HepG2 (cell line): Measurements from ENCODE around the gene MFGE8. TPM values are rescaled to one million over a fixed set of nuclear protein-coding genes. Genes with fewer than 3 reads are reported as not detected.

Source experiments
- ATAC-seq: fragments of 200-7000 bp; cut with Tn5 transposase; 3 replicates; pipeline ENCODE4 v1.9.1; 2020; ENCODE audit warnings: mild to moderate bottlenecking, moderate library complexity
- BruUV-seq: library from RNA; stranded (reverse); fragments of 400-500 nt; replicated peaks from 2 replicates; lab custom pipeline; 2021; lab: Mats Ljungman, UMichigan
- CTCF ChIA-PET: fragments of 300-600 bp; formaldehyde crosslinking; extraction: SDS; loops from one replicate; lab custom pipeline; 2021; ENCODE audit warnings: low total read pairs, inconsistent platforms, low intra/inter-chr PET ratio; lab: Yijun Ruan, JAX
- POLR2A ChIA-PET: fragments of 350-600 bp; sonication (Branson Sonifier 250); formaldehyde crosslinking; loops from one replicate; lab custom pipeline; 2020; ENCODE audit warnings: antibody characterized with exemption, inconsistent platforms; lab: Yijun Ruan, JAX
- DNase-seq: peaks from one replicate; pipeline ENCODE4 v3.0.0-alpha.2; 2015; ENCODE audit warnings: low spot score
- FAIRE-seq: peaks from 3 replicates; lab custom pipeline; 2011; peaks lifted over from hg19 to GRCh38; lab: Jason Lieb, UNC
- H2AFZ ChIP-seq: one replicate; pipeline ENCODE4 v1.6.1; 2011; ENCODE audit warnings: low read length, inconsistent platforms
- H3K27ac ChIP-seq: fragments of 300-600 bp; 3 replicates; pipeline ENCODE4 v1.8.0; 2011; ENCODE audit warnings: mixed run types, mild to moderate bottlenecking, mixed read lengths, low read length, inconsistent platforms; ENCODE audit not compliant: insufficient read depth; ENCODE audit errors: extremely low read length
- H3K27me3 ChIP-seq, 2 experiments: fragments of 200-600 bp in 1 of 2; 2 replicates in 1 of 2; 3 replicates in 1 of 2; pipeline versions ENCODE4 v1.6.0 to v1.8.0; 2011; ENCODE audit warnings: low read length in 2 of 2, mild to moderate bottlenecking in 2 of 2, moderate library complexity in 2 of 2, inconsistent platforms in 1 of 2; ENCODE audit not compliant: insufficient read depth in 2 of 2, control insufficient read depth in 1 of 2
- H3K36me3 ChIP-seq, 2 experiments: fragments of 200-600 bp in 1 of 2; replicated peaks in 1 of 2; 2 replicates in 1 of 2; 3 replicates in 1 of 2; pipeline versions ENCODE4 v1.5.1 to v1.8.0; 2011; ENCODE audit warnings: low read length in 2 of 2, inconsistent platforms in 1 of 2; ENCODE audit not compliant: insufficient read depth in 2 of 2, control insufficient read depth in 1 of 2
- H3K4me1 ChIP-seq: 2 replicates; pipeline ENCODE4 v1.5.1; 2012; ENCODE audit warnings: low read length, inconsistent platforms; ENCODE audit not compliant: insufficient read depth
- H3K4me2 ChIP-seq: 2 replicates; pipeline ENCODE4 v1.6.0; 2011; ENCODE audit warnings: low read depth, low read length, inconsistent platforms
- H3K4me3 ChIP-seq, 3 experiments: fragments of 200-600 bp in 1 of 3; sonication (generic), shearing (Covaris generic) in 1 of 3; replicated peaks in 1 of 3; 2 replicates each; pipeline ENCODE4 v1.5.1; 2011 to 2016; ENCODE audit warnings: low read length in 3 of 3, inconsistent platforms in 2 of 3, low read depth in 2 of 3, mild to moderate bottlenecking in 2 of 3, control low read depth in 1 of 3, mixed read lengths in 1 of 3; ENCODE audit not compliant: insufficient read depth in 1 of 3
- H3K79me2 ChIP-seq: one replicate; pipeline ENCODE4 v1.6.1; 2011; ENCODE audit warnings: low read length, inconsistent platforms; ENCODE audit not compliant: insufficient read depth
- H3K9ac ChIP-seq: 2 replicates; pipeline ENCODE4 v1.6.0; 2011; ENCODE audit warnings: mild to moderate bottlenecking, low read depth, low read length, inconsistent platforms; ENCODE audit not compliant: insufficient read depth
- H3K9me3 ChIP-seq: 2 replicates; pipeline ENCODE4 v1.5.1; 2012; ENCODE audit warnings: mild to moderate bottlenecking, low read length
- H4K20me1 ChIP-seq: 2 replicates; pipeline ENCODE4 v1.6.0; 2011; ENCODE audit warnings: inconsistent platforms, mild to moderate bottlenecking, low read length, moderate library complexity; ENCODE audit not compliant: insufficient read depth
- ELF4 ChIP-seq: sonication (generic); formaldehyde crosslinking; IDR thresholded peaks from 2 replicates; pipeline ENCODE4 v1.5.0; 2020; ENCODE audit warnings: missing genetic modification reagents, mild to moderate bottlenecking, moderate library complexity, borderline replicate concordance
- KDM5B ChIP-seq: sonication (generic); formaldehyde crosslinking; IDR thresholded peaks from 2 replicates; pipeline ENCODE4 v1.4.0; 2020; ENCODE audit warnings: missing genetic modification reagents, mild to moderate bottlenecking, borderline replicate concordance
- MEIS2 ChIP-seq: sonication (generic); formaldehyde crosslinking; IDR thresholded peaks from 2 replicates; pipeline ENCODE4 v1.9.0; 2021; ENCODE audit warnings: mild to moderate bottlenecking, missing genetic modification reagents
- POLR2G ChIP-seq: fragments of 200-400 bp; formaldehyde crosslinking; IDR thresholded peaks from 2 replicates; pipeline ENCODE4 v1.6.1; 2018; ENCODE audit warnings: mild to moderate bottlenecking, low read depth, low read length, moderate library complexity
- TCF12 ChIP-seq, 2 experiments: fragments of 450-650 bp in 1 of 2; sonication (generic) in 1 of 2; formaldehyde crosslinking in 1 of 2; IDR thresholded peaks; 2 replicates each; pipeline versions ENCODE4 v1.6.1 to v1.8.0; 2017 to 2022; ENCODE audit warnings: antibody characterized with exemption in 1 of 2, mild to moderate bottlenecking in 1 of 2, missing genetic modification reagents in 1 of 2, moderate library complexity in 1 of 2
- THAP9 ChIP-seq: sonication (generic); formaldehyde crosslinking; IDR thresholded peaks from 2 replicates; pipeline ENCODE4; 2020; ENCODE audit warnings: missing genetic modification reagents, mild to moderate bottlenecking, borderline replicate concordance
- ZNF775 ChIP-seq: sonication (generic); formaldehyde crosslinking; IDR thresholded peaks from 2 replicates; pipeline ENCODE4 v1.4.0; 2020; ENCODE audit warnings: missing genetic modification reagents, mild to moderate bottlenecking, moderate library complexity, borderline replicate concordance
- ZSCAN21 ChIP-seq: sonication (generic); formaldehyde crosslinking; IDR thresholded peaks from 2 replicates; pipeline ENCODE4 v1.8.0; 2022; ENCODE audit warnings: mild to moderate bottlenecking, missing genetic modification reagents, moderate library complexity, borderline replicate concordance
- ZSCAN31 ChIP-seq: sonication (generic); formaldehyde crosslinking; IDR thresholded peaks from 2 replicates; pipeline ENCODE4 v1.5.0; 2020; ENCODE audit warnings: low read depth, mild to moderate bottlenecking, missing genetic modification reagents
- WGBS: methylation state at CpG from one replicate; pipeline ENCODE4 v1.1.6; 2017; ENCODE audit warnings: low lambda C conversion rate; 5-methylcytosine and 5-hydroxymethylcytosine counted together
- in situ Hi-C: cut with HindIII; loops from 2 replicates; pipeline ENCODE4 v1.10.0; 2017; ENCODE audit warnings: low pct_unique_long_range_greater_than_20kb; ENCODE audit not compliant: extremely low pct_ligation_motif_present
- intact Hi-C: fragments of 100-400 bp; cut with micrococcal nuclease; formaldehyde crosslinking; loops from one replicate; pipeline ENCODE4 v1.10.0; 2022; ENCODE audit not compliant: unreplicated experiment
- polyA plus RNA-seq, 8 experiments: library from polyadenylated mRNA; depleted of rRNA in 3 of 8; stranded (reverse) in 7 of 8; unstranded in 1 of 8; fragments of >200 nt; fragmentation: Illumina TruSeq in 4 of 8; extraction: Trizol in 4 of 8; gene quantifications; 2 replicates each; pipeline versions ENCODE4 v1.2.1 to v1.2.3, GENCODE V29; 2011 to 2016; ENCODE audit warnings: low read depth in 4 of 8, missing spikeins in 1 of 8, mixed read lengths in 1 of 8; ENCODE audit not compliant: insufficient read depth in 1 of 8
- total RNA-seq, 5 experiments: library from RNA; depleted of rRNA; stranded (reverse); fragments of >200 nt; fragmentation: Illumina TruSeq; extraction: Trizol; gene quantifications; 2 replicates each; pipeline ENCODE4 v1.2.3, GENCODE V29; 2016; ENCODE audit warnings: low read depth in 1 of 5
- TF ChIP-seq, protein P1 (sequence below): sonication (generic); formaldehyde crosslinking; IDR thresholded peaks from 2 replicates; pipeline ENCODE4 v1.5.0; 2020; ENCODE audit warnings: missing genetic modification reagents
- TF ChIP-seq, protein P2 (sequence below): sonication (generic); formaldehyde crosslinking; IDR thresholded peaks from 2 replicates; pipeline ENCODE4 v1.4.0; 2020; ENCODE audit warnings: mild to moderate bottlenecking, missing genetic modification reagents, borderline replicate concordance

The MFGE8 gene
- total and polyA plus RNA-seq, 2 of the 13 experiments (the other 11 are each of a cell fraction or from before 2014, with no cell fraction given), result 3.4 to 22.1 TPM

DNA sequence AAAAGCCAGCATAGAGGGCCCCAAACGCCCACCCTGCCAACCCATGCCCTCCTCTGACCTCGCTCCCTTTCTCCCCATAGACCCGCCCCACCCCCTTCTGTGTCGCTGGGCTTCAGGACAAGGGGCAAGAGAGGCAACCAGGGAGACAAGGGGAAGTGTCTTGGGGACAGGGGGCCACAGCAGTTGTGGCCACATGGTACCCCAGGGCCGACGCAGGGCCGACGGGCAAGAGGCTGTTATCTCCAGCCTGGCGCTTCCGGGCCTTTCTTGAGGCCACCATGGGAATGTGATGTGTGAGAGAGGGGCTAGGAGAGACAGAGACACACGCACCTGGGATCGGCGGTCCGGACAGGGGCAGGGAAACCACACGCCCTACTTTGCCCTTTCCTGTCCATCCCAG, 14.4 kb downstream of the MFGE8 start (continued):
- no peak for TF ChIP-seq TCF12 (IDR thresholded peaks at IDR 0.05)
- no peak for TF ChIP-seq TCF12 (CRISPR knock-in tag; IDR thresholded peaks at IDR 0.05)

DNA sequence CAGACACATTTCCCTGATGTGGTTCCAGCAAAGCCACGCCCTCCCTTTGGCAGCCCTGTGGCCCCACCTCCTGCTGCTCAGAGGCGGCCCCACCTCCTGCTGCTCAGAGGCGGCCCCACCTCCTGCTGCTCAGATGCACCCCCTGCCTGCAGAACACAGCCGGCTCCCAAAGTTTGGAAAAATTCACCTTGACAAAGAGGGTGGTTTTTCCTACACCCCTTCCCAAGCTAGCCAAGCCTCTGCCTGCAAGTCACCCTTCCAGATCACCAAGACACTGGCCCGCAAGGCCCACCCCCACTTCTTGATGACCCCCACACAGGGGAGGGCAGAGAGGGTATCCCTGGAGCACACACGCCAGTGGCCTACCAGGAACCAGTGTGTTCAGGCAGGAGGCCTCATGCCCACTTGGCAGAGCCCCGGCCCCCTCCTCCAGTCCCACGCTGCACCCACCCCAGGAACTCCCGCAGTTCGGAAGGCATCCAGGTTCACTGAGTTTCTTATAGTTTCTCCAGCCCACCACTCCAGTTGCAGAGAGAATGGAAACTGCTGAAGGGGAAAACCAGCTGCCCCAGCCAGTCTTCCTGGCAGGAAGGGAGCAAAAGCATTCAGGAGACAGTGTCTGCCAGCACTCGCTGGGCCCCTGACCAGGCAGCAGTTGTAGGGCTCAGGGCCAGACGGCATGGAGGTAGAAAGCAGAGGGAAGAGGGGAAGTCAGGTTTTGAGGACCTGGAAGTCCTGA, 15.6 kb downstream of the MFGE8 start:
- H3K79me2 ChIP-seq, result no peaks in the 10 kb centered on the region
- H3K9me3 ChIP-seq, result no peaks in the 10 kb centered on the region
- ATAC-seq (peak; percentile 91), DNase-seq (peak; percentile 41), FAIRE-seq (peak; percentile 44)
- H3K27ac ChIP-seq, result no peak overlapping the region
- CTCF ChIA-PET, result no interaction called here
- POLR2A ChIA-PET, result no interaction called here
- BruUV-seq, result no TSS peak
- WGBS, result 52% methylated on average over 9 of the region's 12 CpGs
- peaks cover 36% of the 10 kb centered on the region for H3K4me1 ChIP-seq
- peaks cover 6 to 26% of the 10 kb centered on the region in 2 experiments for H3K27me3 ChIP-seq
- intact Hi-C loops (loop anchor here (10.0 kb wide), 1 partner anchor 277 kb away; no protein-coding TSS in a partner anchor), in situ Hi-C loops (no loop called here)
- no peaks in the 10 kb centered on the region for H4K20me1 ChIP-seq
- no peak overlapping the region for H3K4me2 ChIP-seq
- no peak overlapping the region for H3K9ac ChIP-seq
- H3K36me3 ChIP-seq, result no peaks in the 10 kb centered on the region
- no peak overlapping the region for H2AFZ ChIP-seq
- H3K4me3 ChIP-seq, result no peak overlapping the region
- TF ChIP-seq, protein P1, sequence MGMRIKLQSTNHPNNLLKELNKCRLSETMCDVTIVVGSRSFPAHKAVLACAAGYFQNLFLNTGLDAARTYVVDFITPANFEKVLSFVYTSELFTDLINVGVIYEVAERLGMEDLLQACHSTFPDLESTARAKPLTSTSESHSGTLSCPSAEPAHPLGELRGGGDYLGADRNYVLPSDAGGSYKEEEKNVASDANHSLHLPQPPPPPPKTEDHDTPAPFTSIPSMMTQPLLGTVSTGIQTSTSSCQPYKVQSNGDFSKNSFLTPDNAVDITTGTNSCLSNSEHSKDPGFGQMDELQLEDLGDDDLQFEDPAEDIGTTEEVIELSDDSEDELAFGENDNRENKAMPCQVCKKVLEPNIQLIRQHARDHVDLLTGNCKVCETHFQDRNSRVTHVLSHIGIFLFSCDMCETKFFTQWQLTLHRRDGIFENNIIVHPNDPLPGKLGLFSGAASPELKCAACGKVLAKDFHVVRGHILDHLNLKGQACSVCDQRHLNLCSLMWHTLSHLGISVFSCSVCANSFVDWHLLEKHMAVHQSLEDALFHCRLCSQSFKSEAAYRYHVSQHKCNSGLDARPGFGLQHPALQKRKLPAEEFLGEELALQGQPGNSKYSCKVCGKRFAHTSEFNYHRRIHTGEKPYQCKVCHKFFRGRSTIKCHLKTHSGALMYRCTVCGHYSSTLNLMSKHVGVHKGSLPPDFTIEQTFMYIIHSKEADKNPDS (CRISPR knock-in tag), result no peak
- TF ChIP-seq THAP9 (CRISPR knock-in tag), result no peak
- no peak for TF ChIP-seq KDM5B (CRISPR knock-in tag)
- TF ChIP-seq ZNF775 (CRISPR knock-in tag), result no peak
- TF ChIP-seq, protein P2, sequence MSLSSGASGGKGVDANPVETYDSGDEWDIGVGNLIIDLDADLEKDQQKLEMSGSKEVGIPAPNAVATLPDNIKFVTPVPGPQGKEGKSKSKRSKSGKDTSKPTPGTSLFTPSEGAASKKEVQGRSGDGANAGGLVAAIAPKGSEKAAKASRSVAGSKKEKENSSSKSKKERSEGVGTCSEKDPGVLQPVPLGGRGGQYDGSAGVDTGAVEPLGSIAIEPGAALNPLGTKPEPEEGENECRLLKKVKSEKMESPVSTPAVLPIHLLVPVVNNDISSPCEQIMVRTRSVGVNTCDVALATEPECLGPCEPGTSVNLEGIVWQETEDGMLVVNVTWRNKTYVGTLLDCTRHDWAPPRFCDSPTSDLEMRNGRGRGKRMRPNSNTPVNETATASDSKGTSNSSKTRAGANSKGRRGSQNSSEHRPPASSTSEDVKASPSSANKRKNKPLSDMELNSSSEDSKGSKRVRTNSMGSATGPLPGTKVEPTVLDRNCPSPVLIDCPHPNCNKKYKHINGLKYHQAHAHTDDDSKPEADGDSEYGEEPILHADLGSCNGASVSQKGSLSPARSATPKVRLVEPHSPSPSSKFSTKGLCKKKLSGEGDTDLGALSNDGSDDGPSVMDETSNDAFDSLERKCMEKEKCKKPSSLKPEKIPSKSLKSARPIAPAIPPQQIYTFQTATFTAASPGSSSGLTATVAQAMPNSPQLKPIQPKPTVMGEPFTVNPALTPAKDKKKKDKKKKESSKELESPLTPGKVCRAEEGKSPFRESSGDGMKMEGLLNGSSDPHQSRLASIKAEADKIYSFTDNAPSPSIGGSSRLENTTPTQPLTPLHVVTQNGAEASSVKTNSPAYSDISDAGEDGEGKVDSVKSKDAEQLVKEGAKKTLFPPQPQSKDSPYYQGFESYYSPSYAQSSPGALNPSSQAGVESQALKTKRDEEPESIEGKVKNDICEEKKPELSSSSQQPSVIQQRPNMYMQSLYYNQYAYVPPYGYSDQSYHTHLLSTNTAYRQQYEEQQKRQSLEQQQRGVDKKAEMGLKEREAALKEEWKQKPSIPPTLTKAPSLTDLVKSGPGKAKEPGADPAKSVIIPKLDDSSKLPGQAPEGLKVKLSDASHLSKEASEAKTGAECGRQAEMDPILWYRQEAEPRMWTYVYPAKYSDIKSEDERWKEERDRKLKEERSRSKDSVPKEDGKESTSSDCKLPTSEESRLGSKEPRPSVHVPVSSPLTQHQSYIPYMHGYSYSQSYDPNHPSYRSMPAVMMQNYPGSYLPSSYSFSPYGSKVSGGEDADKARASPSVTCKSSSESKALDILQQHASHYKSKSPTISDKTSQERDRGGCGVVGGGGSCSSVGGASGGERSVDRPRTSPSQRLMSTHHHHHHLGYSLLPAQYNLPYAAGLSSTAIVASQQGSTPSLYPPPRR (CRISPR knock-in tag), result no peak
- no peak for TF ChIP-seq ELF4 (CRISPR knock-in tag)
- TF ChIP-seq POLR2G, result no peak
- TF ChIP-seq ZSCAN21 (CRISPR knock-in tag), result no peak
- TF ChIP-seq ZSCAN31, result no peak
- TF ChIP-seq MEIS2 (CRISPR knock-in tag), result no peak
